T-helper 22 cell (primary cell): ENCODE data around the gene ANKRD33.

Experiments used
- DNase-seq: peaks from one replicate; pipeline ENCODE4 v3.0.0-alpha.2; 2020; ENCODE audit warnings: low read depth

Gene ANKRD33, protein sequence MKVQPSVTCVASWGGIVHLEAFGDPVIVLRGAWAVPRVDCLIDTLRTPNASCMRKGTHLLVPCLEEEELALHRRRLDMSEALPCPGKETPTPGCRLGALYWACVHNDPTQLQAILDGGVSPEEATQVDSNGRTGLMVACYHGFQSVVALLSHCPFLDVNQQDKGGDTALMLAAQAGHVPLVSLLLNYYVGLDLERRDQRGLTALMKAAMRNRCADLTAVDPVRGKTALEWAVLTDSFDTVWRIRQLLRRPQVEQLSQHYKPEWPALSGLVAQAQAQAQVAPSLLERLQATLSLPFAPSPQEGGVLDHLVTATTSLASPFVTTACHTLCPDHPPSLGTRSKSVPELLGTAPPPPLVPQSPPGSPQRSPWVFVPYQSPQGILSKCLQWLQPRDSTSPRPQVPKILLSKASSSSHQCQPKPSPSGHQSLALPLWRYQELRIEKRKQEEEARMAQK

DNA sequence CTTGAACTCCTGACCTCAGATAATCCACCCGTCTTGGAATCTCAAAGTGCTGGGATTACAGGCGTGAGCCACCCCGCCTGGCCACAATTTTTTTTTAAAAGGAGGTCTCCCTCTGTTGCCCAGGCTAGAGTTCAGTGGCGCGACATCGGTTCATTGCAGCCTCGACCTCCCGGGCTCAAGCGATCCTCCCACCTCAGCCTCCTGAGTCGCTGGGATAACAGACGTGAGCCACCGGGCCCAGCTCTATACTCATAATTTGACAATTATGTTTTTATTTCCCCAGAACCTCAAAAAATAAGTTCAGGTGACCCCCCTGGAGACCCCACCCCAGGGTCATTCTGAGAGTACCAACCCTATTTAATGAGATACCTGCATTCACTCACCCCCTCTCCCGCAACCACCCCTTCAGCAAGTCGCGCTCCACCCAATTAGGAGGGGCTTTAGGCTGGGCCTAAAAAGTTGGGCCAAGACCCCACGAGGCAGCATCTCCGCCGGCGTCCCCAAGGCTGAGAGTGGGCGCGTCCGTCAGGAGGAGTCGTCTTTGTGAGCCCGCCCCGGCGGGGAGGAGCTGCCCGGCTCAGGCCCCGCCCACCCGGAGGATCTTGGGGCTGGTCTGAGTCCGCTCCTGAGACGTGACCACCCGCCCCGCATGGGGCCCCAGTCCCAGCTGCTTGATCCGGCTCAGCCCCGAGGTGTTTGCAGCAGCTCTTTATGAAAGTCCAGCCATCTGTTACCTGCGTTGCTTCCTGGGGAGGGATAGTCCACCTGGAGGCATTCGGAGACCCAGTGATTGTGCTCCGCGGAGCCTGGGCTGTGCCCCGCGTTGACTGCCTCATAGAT lies at the start of gene ANKRD33:
ANKRD33 (plus strand) TSS at position 628 of the 840 bp plus-strand sequence; CDS start at position 712, 84 bp downstream.
- no peak for DNase-seq

DNA sequence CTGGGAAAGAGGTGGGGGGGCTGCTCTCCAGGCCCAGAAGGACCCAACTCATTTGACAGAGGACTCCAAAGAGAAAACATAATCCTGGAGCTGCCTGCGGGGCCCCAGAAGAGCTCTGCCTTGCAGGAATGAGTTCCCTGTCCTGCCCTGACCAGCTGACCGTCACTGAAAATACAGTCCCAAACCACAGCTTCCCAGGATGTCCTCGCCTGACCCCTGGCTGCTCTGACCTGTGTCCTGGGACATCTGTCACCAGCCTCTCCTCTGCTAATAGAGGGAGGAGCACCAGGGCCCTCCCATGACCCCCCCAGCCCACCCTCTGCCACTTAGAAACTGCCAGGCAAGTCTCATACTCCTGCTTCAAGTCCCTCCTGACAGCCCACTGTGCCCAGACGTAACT lies 49.1 kb upstream of the ANKRD33 start:
- DNase-seq = no peak

DNA sequence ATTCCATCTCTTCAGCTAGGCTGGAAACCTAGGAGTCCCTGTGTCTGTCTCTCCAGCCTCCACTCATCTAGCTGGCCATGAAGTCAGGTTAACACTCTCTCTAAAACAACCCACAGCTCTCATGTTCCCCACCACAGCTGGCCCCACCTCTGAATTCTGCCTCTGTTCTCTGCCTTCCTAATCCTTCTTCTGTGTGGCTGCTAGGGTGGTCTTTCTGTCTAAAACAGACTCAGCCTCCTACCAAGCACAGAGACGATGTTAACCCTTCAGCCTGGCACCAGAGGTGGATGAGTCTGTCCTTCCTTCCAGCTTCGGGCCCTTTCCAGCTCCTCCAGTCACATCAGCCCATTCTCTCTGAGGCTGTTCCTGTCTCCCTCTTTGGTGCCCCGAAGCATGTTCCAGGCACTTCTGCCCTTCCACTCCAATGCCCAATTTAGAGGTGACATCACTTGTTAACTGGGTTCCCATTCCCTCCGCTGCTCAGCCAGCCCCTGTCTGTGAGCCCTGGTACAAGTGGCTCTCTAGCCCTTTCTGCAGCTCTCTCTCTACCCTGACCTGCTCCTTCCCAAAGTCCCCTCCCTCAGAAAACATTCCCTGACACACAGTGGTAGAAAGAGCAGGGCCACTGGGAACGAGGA lies 48.5 kb upstream of the ANKRD33 start:
- DNase-seq = no peak

DNA sequence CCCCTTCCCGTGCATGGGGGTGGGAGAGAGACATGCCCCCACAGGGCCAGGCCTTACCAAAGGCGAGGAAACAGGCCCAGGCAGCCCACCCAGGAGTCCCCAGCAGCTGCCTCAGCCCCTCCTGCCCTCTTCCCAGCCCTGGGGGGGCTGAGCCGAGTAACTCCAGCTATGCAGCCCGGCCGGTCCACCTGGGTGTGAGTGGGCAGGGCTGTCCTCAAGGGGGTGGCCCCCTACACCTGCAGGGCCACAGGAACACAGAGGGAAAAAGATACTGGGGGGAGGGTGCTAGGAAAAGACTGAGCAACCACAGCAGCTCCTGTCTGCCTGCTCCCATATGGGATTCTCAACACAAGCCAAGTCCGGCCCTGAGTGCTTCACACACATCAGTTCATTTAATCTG lies 46.9 kb upstream of the ANKRD33 start:
- no peak for DNase-seq

DNA sequence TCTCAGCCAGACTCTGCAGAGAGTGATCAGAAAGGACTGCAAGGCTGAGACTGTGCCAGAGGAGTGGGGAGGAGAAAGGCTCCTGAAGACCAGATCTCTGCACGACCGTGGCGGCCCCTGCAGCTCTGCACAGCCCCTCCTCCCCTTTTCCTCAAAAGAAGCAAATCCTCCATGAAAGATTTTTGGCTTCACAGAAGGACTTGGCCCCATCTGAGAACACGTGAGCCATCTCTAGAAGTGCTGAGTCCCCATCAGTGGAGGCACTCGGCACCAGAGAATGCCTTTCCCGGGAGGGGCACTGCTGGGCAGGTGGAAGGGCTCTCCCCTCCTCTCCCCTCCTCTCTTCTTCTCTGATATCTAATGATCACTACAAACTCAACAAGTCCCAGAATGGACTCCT lies 46.2 kb upstream of the ANKRD33 start:
- DNase-seq = no peak

DNA sequence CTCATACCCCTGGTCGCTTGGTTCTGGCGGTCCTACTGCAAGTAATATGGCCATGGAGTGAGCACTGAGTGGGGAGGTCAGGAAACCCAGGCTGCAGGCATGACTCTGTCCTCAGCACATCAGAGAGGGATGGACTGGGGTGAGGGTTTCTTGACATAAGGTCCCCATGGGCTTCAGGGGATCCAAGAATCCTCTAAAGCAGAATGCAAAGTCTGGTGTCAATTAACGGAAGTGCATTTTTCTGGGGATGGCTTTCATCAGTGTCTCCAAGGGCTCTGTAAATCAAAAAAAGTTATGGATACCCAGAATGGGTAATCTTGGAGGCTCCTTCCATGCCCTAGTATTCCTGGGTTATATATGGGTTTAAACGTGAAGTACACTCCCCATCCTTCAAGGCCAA lies 43.0 kb upstream of the ANKRD33 start:
- DNase-seq = no peak

DNA sequence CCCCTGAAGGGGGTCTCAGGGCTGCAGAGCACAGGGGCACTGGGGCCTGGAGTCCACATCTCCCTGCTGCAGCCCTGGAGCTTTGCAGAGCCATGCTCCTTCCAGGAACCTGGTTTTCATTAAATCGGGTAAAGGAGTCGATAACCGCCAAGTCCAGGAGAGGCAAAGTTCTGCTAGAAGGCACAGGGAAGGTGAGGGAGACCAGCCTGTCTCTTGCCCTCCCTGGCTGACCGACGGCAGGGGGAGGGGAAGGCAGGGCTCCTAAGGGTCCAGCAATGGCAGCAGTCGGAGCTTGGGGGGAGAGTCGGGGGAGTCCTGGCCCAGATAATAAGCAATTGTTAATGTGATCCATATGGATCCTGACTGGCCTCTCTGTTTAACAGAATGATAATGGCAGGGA lies 42.4 kb upstream of the ANKRD33 start:
- DNase-seq = no peak

DNA sequence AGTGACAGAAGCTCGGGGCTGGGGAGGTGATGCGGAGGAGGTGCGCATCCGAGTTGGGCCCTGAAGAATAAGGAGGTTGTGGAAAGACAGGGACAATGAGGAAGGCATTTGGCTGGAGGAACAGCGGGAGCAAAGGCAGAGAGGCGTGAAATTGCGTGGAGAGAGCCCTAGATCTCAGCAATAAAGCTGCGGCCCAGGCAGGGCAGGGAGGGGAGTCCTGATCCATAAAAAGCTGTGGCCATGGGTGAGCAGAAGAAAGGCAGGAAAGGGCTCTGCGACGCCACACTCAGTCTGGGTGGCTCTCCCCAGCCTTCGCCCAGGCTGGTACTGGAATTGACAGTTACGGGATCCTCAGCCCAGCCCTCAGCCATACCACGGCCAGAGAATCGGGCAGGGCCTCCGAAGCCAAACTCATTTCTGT lies 41.6 kb upstream of the ANKRD33 start:
- no peak for DNase-seq

DNA sequence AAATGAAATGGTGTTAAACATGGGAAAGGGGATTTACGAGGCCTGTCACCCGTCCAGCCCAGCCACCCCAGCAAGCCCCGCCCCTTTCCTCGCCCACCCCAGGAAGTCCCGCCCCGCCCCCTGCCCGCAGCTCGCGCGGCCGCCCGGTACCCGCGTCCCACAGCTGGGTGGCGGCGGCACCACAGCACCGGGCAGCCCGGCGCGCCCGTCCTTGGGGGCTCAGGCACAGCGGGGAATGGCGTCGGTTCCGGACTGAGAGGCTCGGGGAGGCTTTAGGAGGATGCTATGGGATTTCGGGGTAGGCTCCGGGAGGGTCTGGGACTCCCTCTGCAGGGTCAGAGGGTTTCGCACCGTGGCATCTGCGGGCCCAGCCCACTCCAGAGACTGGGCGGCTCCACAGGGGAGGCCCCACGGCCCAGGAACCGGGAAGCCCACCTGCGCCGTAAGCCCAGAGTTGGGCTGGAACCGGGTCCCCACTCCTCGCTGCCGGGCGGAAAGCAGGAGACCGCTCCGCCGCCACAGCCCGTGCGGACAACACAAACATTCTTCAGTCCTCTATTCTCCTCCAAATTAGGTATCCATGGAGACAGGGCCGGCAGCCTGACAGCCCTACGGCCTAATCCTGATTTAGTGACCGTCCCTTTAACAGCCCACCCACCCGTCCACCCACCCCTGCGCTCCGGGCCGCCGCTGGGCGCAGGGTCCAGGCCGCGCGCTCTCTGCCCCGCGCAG lies 40.8 kb upstream of the ANKRD33 start:
- no peak for DNase-seq

DNA sequence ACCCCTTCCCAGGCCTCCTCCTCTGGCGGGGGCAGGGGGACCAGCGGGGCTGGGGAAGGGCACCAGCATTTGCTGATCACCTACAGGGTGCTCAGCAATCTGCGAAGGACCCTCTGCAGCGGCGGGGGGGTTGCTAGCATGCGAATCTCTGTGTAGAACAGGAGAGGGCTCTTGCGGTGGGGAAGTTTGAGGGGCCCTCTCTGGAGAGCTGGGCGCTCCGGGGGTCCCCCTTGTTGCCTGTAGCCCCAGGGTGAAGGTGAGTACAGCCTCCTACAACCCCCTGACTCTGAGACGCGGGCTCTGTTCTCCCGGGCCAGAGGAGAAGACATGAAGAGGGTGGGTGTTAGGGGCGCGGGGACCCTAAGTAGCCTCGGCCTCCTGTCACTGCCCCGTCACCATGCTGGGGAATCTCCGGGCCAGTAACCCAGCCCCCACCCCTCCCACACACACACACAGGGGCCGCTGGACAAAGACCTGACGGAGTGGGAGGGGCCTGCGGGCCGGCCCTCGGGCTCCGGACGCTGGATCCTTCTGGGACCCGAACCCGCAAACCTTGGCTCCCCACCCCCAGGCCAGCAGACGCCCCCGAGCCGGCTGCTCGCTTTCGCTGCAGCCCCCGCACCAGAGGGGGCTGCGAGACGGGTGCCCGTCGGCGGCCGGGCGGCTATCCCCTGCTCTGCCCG lies 40.1 kb upstream of the ANKRD33 start:
- DNase-seq = no peak

DNA sequence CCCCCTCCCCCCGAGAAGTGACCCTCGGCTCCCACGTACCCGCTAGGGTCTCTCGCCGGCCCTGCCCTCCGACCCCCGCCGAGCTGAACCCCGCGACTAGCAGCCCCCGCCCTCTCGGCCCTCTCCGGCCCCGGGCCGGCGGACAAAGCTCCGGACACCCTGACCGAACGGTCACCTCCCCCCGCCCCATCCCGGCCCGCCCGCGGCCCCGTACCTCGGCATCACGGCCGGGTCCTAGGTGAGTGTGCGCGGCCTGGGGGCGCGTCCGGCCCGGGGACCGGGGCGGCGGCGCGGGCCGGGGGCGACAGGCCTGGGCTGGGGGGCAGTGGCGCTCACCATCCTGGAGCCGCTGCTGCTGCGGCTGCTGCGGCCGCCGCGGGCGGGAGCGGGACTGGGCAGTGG lies 39.6 kb upstream of the ANKRD33 start, which contains the start of gene FIGNL2:
FIGNL2 (minus strand) TSS at position 393 of the 402 bp plus-strand sequence. CDS start 26,305 bp downstream, outside the sequence.
- no peak for DNase-seq

DNA sequence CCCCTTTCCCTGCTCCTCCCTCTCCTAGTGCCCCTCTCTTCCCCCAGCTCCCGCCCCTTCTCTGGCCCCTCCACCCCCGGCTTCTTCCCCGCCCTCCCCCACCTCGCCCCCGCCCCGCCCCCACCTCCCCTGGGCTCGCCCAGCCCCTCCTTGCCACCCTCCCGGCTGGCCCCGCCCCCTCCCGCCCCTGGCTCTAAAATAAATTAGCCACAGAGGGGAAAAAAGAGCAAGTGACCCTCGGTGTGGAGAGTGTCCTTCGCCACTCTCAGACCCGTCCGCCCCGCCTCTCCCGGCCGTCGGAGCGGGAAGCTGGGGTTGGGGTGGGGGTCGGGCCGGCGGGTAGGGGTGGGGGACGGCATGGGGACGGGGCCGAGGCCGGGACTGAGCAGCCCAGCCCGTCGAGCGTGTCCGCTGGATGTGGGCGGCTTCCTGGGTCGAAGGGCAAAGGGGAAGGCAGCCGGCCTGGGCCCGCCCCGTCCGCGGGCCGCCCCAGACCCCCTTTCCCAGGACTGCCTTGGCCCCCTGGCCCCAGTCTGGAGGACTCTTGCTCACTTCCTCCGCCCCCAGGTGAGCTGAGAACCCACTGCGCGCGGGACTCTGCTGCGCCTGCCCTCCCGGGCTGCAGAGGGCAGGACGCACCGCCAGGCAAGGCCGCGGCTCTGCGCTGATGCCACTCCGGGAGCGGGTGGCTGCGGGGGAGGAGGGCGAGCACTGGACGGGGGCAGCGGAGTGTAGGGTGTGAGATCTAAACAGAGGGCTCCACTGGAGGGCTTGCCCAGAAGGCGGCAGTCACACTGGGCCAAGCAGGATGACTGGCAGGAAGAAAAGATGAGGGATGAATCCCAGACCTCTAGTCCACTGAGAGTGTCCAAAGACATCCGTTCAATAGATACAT lies 38.8 kb upstream of the ANKRD33 start:
- no peak for DNase-seq

DNA sequence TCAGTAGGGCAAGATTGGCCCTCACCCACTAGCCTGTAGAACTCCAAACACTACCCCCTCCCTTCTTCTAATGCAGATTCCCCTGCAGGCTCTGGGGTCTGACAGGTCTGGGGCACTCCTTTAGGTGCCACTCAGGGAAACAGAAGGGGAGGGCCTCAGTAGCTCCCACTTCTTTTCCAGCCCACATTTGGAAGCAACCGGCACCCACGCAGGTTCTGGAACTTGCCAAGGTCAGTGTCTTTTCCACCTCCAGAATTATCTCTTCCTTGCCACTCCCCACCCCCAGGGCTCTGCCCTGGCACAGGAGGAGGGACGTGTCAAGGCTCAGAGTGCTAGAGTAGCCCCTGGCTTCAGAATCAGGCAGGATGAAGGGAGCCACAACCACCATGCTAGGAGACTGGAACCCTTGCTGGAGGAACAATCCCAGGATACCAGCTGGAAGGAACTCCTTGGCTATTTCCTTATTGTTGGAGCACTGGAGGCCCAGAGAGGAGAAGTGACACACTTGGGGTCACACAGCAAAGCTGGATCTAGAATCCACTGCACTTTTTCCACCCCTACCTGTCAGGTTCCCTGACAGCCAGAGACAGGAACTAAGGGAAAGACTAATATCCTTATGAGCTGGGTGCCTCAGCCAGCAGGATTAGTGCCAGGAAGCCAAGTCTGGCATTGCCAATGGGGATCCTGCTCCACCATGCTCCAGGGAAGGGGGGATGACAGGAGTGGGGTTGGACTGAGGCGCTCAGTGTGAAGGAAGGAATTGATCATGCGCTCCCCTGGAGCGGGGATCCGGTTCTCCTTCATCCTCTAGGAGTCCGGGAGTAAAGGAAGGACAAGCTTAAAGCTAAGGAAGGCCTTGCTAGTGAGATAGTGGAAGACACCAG lies 37.6 kb upstream of the ANKRD33 start:
- DNase-seq = no peak

DNA sequence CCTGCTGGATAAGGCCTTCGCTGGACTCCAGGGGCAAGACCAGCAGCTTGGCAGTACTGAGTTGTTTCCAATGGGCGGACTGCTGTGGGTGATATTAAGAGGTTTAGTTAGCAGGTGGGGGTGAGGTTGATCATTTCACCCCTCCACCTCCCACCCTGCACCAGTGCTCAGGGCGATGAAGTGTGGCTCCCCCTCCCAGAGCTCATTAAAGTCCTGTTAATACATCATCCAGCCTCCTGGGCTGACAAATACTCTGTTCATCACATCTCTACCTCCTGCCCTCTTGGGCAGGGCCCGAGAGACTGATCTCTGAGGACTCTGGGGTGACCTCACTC lies 37.0 kb upstream of the ANKRD33 start:
- DNase-seq = no peak

DNA sequence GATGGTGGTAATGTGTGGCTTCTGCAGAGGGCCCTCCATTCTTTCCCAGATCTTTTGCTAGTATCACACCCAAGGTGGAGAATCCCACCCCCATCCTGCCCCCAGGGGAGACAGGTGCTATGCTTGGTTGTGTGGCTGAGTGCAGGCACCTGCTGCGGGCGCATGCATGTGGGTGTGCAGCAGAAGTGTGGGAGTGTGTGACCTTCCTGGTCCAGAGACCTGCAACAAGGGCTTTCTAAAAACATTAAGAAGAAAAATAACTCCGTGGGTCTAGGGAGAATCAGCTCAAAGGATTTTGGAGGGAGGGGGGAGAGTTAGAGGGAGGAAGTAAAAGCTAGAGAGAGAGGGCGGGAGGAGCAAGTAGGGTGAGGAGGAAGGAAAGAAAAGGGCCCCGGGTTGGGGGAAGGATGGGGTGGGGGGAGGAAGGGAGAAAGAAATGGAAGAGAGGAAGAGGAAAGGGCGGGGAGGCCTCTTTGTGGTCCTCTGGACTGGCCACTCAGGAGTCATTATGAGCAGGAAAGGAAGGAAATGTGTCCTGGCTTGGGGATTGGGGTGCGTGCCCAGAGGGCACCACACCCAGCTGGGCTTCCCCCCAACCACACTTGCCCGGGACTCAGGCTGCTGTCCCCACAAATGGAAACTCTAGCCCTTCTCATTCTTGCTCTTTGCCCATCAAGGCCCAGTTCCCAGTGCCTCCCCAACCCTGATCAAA lies 36.3 kb upstream of the ANKRD33 start:
- no peak for DNase-seq

DNA sequence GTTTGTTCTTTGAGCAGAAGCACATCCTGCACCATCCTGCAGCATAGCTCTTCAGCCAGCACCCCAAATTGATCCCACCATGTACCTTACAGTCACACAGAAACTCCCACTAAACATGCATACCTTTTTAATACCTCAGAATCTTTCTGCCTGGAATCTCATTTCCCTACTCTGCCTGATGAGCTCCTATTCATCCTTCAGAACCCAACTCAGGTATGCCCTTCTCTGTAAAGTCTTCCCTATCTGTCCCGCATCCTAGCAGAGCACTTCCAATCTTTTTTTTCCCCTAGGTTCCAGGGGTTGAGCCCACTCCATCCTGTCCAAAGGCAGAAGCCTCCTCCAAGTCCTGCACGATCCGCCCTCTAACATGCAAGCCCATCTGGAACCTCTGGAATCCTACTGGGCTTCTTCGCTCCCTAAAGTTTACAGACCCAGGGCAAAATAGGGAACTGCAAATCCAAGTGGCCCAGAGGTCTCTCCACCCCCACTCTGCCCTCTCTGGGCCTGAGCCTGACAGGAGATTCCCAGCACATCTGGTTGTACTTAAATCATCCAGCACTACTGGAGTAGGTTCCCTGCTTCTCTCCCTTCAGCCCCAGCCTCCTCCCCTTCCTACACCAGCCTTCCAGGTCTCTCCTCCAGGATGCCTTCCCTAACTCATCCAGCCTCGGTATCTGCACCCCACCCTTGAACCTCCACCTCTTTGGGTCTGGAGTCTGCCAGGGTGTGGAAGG lies 35.3 kb upstream of the ANKRD33 start:
- DNase-seq = no peak

DNA sequence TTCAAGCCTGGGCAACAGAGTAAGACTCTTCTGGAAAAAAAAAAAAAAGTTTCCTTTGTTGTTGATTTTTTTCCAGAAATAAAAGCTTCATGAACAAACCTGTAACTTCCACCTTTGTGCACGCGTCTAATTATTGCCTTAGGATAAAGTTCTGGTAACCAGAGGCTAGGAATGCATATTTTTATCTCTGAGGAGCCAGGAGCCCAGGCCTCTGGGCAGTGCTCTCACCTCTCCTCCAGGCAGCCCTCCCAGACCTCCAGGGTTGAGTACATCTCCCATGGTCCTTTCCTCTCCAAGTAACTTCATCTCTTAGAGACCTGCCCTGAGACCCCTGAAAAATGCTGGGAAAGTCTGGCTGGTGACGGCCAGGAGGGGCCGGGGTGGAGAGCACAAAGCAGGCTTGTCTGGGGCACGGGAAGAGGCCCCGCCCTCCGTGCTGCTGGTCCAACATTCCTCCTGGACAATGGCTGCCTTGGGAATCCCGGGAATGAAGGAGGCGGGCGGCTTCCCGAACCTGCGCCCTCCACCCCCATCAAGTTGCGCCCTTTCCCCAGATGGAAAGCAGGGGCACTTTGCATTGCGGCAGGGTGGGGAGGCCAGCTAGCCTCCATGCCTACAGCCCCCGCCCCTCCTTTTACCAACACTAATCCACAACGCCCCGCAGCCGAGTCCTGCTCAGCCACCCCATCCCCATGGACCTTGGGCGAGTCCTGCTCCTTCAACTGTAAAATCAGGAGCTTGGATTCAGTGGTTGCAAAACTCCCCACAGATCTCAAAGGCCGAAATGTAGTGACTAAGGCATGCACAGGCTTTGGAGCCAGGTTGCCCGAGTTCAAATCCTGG lies 32.1 kb upstream of the ANKRD33 start:
- no peak for DNase-seq
